Mucosa of gallbladder (tissue), 1 donor: ENCODE data around the gene FTMT. TPM values are rescaled to one million over a fixed set of nuclear protein-coding genes. Genes with fewer than 3 reads are reported as not detected.
"Not testable (repeated sequence)": the region's sequence is repeated elsewhere in the genome, so short reads cannot be mapped to it uniquely, and the experiment has no call there.

Experiments used
- DNase-seq: peaks from one replicate; pipeline ENCODE4 v3.0.0-alpha.2; 2020; ENCODE audit warnings: low spot score
- total RNA-seq: library from RNA; stranded (reverse); gene quantifications from one replicate; pipeline ENCODE4 v1.2.1, GENCODE V29; 2021
- donor health status: DM: no; HTN: no; CAD: no.

FTMT gene
- not detected for total RNA-seq

- no peak for DNase-seq
Measured at GRCh38 chr5:121851643-121852574, at the start of gene FTMT. TSS of gene FTMT (plus strand) at chr5:121851882. CDS start at chr5:121851964, 82 bp downstream.

GRCh38 chr5:121805251-121805650, 46.4 kb upstream of the FTMT start:
- not testable (repeated sequence) for DNase-seq

GRCh38 chr5:121805911-121806310, 45.8 kb upstream of the FTMT start:
- DNase-seq, result no peak

GRCh38 chr5:121816164-121816563, 35.5 kb upstream of the FTMT start:
- DNase-seq, result no peak

GRCh38 chr5:121819682-121820261, 31.9 kb upstream of the FTMT start:
- DNase-seq, result no peak

GRCh38 chr5:121833617-121834016, 18.1 kb upstream of the FTMT start:
- DNase-seq, result no peak

- no peak for DNase-seq
Measured at GRCh38 chr5:121834021-121834420, 17.7 kb upstream of the FTMT start.

GRCh38 chr5:121841892-121842291, 9.8 kb upstream of the FTMT start:
- no peak for DNase-seq

GRCh38 chr5:121850272-121850671, 1.4 kb upstream of the FTMT start:
- DNase-seq, result no peak

GRCh38 chr5:121853850-121854249, 2.2 kb downstream of the FTMT start:
- no peak for DNase-seq

- DNase-seq, result no peak
Measured at GRCh38 chr5:121862801-121863200, 11.1 kb downstream of the FTMT start.

GRCh38 chr5:121863753-121864285, 12.1 kb downstream of the FTMT start:
- no peak for DNase-seq

GRCh38 chr5:121867403-121867802, 15.7 kb downstream of the FTMT start:
- no peak for DNase-seq

- DNase-seq, result no peak
Measured at GRCh38 chr5:121870489-121870888, 18.8 kb downstream of the FTMT start.

- DNase-seq, result no peak
Measured at GRCh38 chr5:121872856-121873255, 21.2 kb downstream of the FTMT start.

- DNase-seq, result no peak
Measured at GRCh38 chr5:121873409-121873808, 21.7 kb downstream of the FTMT start.

GRCh38 chr5:121885630-121886029, 33.9 kb downstream of the FTMT start:
- no peak for DNase-seq

- no peak for DNase-seq
Measured at GRCh38 chr5:121887727-121888126, 36.0 kb downstream of the FTMT start.

GRCh38 chr5:121890297-121890858, 38.7 kb downstream of the FTMT start:
- no peak for DNase-seq

GRCh38 chr5:121897341-121897740, 45.7 kb downstream of the FTMT start:
- DNase-seq, result no peak

GRCh38 chr5:121899346-121899745, 47.7 kb downstream of the FTMT start:
- DNase-seq, result no peak
